Caco-2 (cell line): ENCODE measurements around the gene ISLR. TPM values are rescaled to one million over a fixed set of nuclear protein-coding genes. Genes with fewer than 3 reads are reported as not detected.

ENCODE experiments used
- BruUV-seq: library from RNA; stranded (reverse); fragments of 400-500 nt; replicated peaks from 2 replicates; lab custom pipeline; 2021; lab: Mats Ljungman, UMichigan
- CTCF ChIA-PET: fragments of 300-600 bp; sonication (Branson Sonifier 250); formaldehyde crosslinking; loops from one replicate; lab custom pipeline; 2022; ENCODE audit warnings: antibody characterized with exemption; lab: Charles Lee
- POLR2A ChIA-PET: fragments of 300-600 bp; sonication (Branson Sonifier 250); formaldehyde crosslinking; loops from one replicate; lab custom pipeline; 2022; ENCODE audit warnings: antibody characterized with exemption; lab: Charles Lee
- DNase-seq, 2 experiments: peaks; one replicate each; pipeline versions ENCODE4 v3.0.0 to v3.0.0-alpha.2; 2020 to 2022
- H3K27me3 ChIP-seq: replicated peaks from 2 replicates; pipeline ENCODE4 v1.6.0; 2011; ENCODE audit warnings: low read length; ENCODE audit not compliant: control insufficient read depth, insufficient read depth
- H3K36me3 ChIP-seq: 2 replicates; pipeline ENCODE4 v1.5.1; 2011; ENCODE audit warnings: low read length; ENCODE audit not compliant: control insufficient read depth, insufficient read depth
- H3K4me1 ChIP-seq: fragments of 250-450 bp; sonication (Bioruptor Pico); 2 replicates; pipeline ENCODE4 v1.5.1; 2020; ENCODE audit warnings: mild to moderate bottlenecking
- H3K4me3 ChIP-seq: 2 replicates; pipeline ENCODE4 v1.5.1; 2011; ENCODE audit warnings: low read depth, mild to moderate bottlenecking, control low read depth, low read length
- H3K9me3 ChIP-seq: fragments of 250-450 bp; sonication (Bioruptor Pico); 2 replicates; pipeline ENCODE4 v1.5.1; 2020; ENCODE audit warnings: mild to moderate bottlenecking, moderate library complexity
- H3K27ac Mint-ChIP-seq: one replicate; pipeline ENCODE4 v1.8.0; 2022; ENCODE audit warnings: mixed read lengths; ENCODE audit not compliant: unreplicated experiment
- H3K27me3 Mint-ChIP-seq: one replicate; pipeline ENCODE4 v1.8.0; 2022; ENCODE audit warnings: mixed read lengths; ENCODE audit not compliant: insufficient read depth, unreplicated experiment
- H3K36me3 Mint-ChIP-seq: one replicate; pipeline ENCODE4 v1.8.0; 2022; ENCODE audit warnings: mild to moderate bottlenecking, mixed read lengths; ENCODE audit not compliant: insufficient read depth, unreplicated experiment
- H3K4me1 Mint-ChIP-seq: one replicate; pipeline ENCODE4 v1.8.0; 2022; ENCODE audit warnings: low read depth, mixed read lengths; ENCODE audit not compliant: unreplicated experiment
- H3K4me3 Mint-ChIP-seq: one replicate; pipeline ENCODE4 v1.8.0; 2022; ENCODE audit warnings: mild to moderate bottlenecking, moderate library complexity, mixed read lengths; ENCODE audit not compliant: unreplicated experiment
- H3K9me3 Mint-ChIP-seq: one replicate; pipeline ENCODE4 v1.8.0; 2022; ENCODE audit warnings: mixed read lengths; ENCODE audit not compliant: unreplicated experiment
- CTCF ChIP-seq, 2 experiments: fragments of 200-600 bp in 1 of 2; IDR thresholded peaks; 1 replicate in 1 of 2; 2 replicates in 1 of 2; pipeline versions ENCODE4 v1.5.1 to v1.8.0; 2011 to 2022; ENCODE audit warnings: antibody characterized with exemption in 1 of 2, control low read depth in 1 of 2, inconsistent platforms in 1 of 2, low read depth in 1 of 2, low read length in 1 of 2, mild to moderate bottlenecking in 1 of 2, moderate library complexity in 1 of 2; ENCODE audit not compliant: insufficient read depth in 1 of 2, severe bottlenecking in 1 of 2, unreplicated experiment in 1 of 2
- intact Hi-C: fragments of 100-400 bp; cut with micrococcal nuclease; formaldehyde crosslinking; loops from one replicate; pipeline ENCODE4 v1.10.0; 2022; ENCODE audit not compliant: unreplicated experiment
- total RNA-seq: library from RNA; stranded (reverse); gene quantifications from 2 replicates; pipeline ENCODE4 v1.2.3, GENCODE V29; 2022

ISLR gene
- total RNA-seq, 1 experiment from 2014 or later, result not detected

GRCh38 chr15:74196175-74196574, 22.7 kb downstream of the ISLR start:
- Mint-ChIP-seq H3K27ac (no peak overlapping the region), H3K27me3 (no peaks in the 10 kb centered on the region), H3K36me3 (peaks cover 5% of the 10 kb centered on the region), H3K4me3 (no peak overlapping the region), H3K4me1 (peaks cover 7% of the 10 kb centered on the region), H3K9me3 (no peaks in the 10 kb centered on the region)
- no peak for DNase-seq
- Histone ChIP-seq H3K4me3 (no peak overlapping the region), H3K27me3 (no peaks in the 10 kb centered on the region), H3K36me3 (no peaks in the 10 kb centered on the region), H3K4me1 (peaks cover 5% of the 10 kb centered on the region; the same call in 1 of the 2 replicates), H3K9me3 (no peaks in the 10 kb centered on the region)
- ChIA-PET CTCF (no interaction called here), POLR2A (no interaction called here)
- no TSS peak for BruUV-seq
- TF ChIP-seq CTCF (IDR thresholded peaks at IDR 0.05; ENCODE audit: insufficient read depth in 1 of 2, low read depth in 1 of 2, low read length in 1 of 2, severe bottlenecking in 1 of 2, unreplicated experiment in 1 of 2), result no peak
- intact Hi-C loops, result no loop called here

GRCh38 chr15:74197176-74197965, 23.9 kb downstream of the ISLR start:
- Histone ChIP-seq H3K27me3 (no peaks in the 10 kb centered on the region), H3K36me3 (no peaks in the 10 kb centered on the region), H3K9me3 (no peaks in the 10 kb centered on the region), H3K4me1 (peaks cover 2% of the 10 kb centered on the region; the same call in 1 of the 2 replicates), H3K4me3 (no peak overlapping the region)
- Mint-ChIP-seq H3K27me3 (no peaks in the 10 kb centered on the region), H3K27ac (no peak overlapping the region), H3K36me3 (no peaks in the 10 kb centered on the region), H3K4me3 (no peak overlapping the region), H3K9me3 (no peaks in the 10 kb centered on the region), H3K4me1 (no peaks in the 10 kb centered on the region)
- intact Hi-C loops, result no loop called here
- TF ChIP-seq CTCF (IDR thresholded peaks at IDR 0.05; ENCODE audit: insufficient read depth in 1 of 2, low read depth in 1 of 2, low read length in 1 of 2, severe bottlenecking in 1 of 2, unreplicated experiment in 1 of 2), result no peak
- ChIA-PET CTCF (no interaction called here), POLR2A (no interaction called here)
- no TSS peak for BruUV-seq
- no peak for DNase-seq

- no peak overlapping the region for H3K4me3 Mint-ChIP-seq
- no peak for DNase-seq
- peaks cover 12% of the 10 kb centered on the region; the same call in 1 of the 2 replicates for H3K4me1 ChIP-seq
- H3K27ac Mint-ChIP-seq, result no peak overlapping the region
- no TSS peak for BruUV-seq
- no peaks in the 10 kb centered on the region for H3K27me3 Mint-ChIP-seq
- no peak overlapping the region for H3K4me3 ChIP-seq
- no peak for TF ChIP-seq CTCF (IDR thresholded peaks at IDR 0.05; ENCODE audit: insufficient read depth in 1 of 2, low read depth in 1 of 2, low read length in 1 of 2, severe bottlenecking in 1 of 2, unreplicated experiment in 1 of 2)
- POLR2A ChIA-PET, result no interaction called here
- H3K9me3 ChIP-seq, result no peaks in the 10 kb centered on the region
- intact Hi-C loops, result no loop called here
- no peaks in the 10 kb centered on the region for H3K9me3 Mint-ChIP-seq
- H3K36me3 Mint-ChIP-seq, result no peaks in the 10 kb centered on the region
- no peaks in the 10 kb centered on the region for H3K27me3 ChIP-seq
- no peaks in the 10 kb centered on the region for H3K36me3 ChIP-seq
- H3K4me1 Mint-ChIP-seq, result peaks cover 7% of the 10 kb centered on the region
- CTCF ChIA-PET, result no interaction called here
Observed at GRCh38 chr15:74199297-74199652, 25.8 kb downstream of the ISLR start.
